Right lobe of liver (tissue), 6 donors: ENCODE measurements around the gene LAG3. TPM values are rescaled to one million over a fixed set of nuclear protein-coding genes. Genes with fewer than 3 reads are reported as not detected.

Experiments used
- ATAC-seq, 4 donors: fragments of 200-7000 bp; cut with Tn5 transposase; one replicate each; pipeline ENCODE4 v1.9.1; 2020; ENCODE audit warnings: mild to moderate bottlenecking in 4 of 4, moderate library complexity in 4 of 4
- DNase-seq, 3 donors: peaks; one replicate each; pipeline ENCODE4 v3.0.0-alpha.2; 2020
- H3K27ac ChIP-seq, 3 donors: fragments of 200-600 bp; one replicate each; pipeline ENCODE4 v1.8.0; 2022
- H3K27me3 ChIP-seq, 2 donors: fragments of 200-600 bp; one replicate each; pipeline ENCODE4 v1.8.0; 2022
- H3K36me3 ChIP-seq, 4 donors: fragments of 200-600 bp; sonication (generic) in 1 of 4; one replicate each; pipeline versions ENCODE4 v1.5.1 to v1.8.0; 2017 to 2022; ENCODE audit warnings: control low read depth in 1 of 4
- H3K4me1 ChIP-seq, 4 donors: fragments of 200-600 bp; sonication (generic) in 1 of 4; one replicate each; pipeline versions ENCODE4 v1.5.1 to v1.8.0; 2017 to 2022; ENCODE audit warnings: control low read depth in 1 of 4
- H3K4me3 ChIP-seq, 3 donors: fragments of 200-600 bp; one replicate each; pipeline ENCODE4 v1.8.0; 2022
- H3K9me3 ChIP-seq, 4 donors: fragments of 200-600 bp; sonication (generic) in 1 of 4; one replicate each; pipeline versions ENCODE4 v1.5.1 to v1.8.0; 2017 to 2022; ENCODE audit warnings: control low read depth in 1 of 4
- CTCF ChIP-seq, 4 donors: fragments of 200-600 bp in 3 of 4; fragments of 450-650 bp in 1 of 4; IDR thresholded peaks; one replicate each; pipeline versions ENCODE4 v1.5.1 to v1.8.0; 2016 to 2022; ENCODE audit warnings: antibody characterized with exemption in 4 of 4, mild to moderate bottlenecking in 2 of 4
- POLR2A ChIP-seq: fragments of 450-650 bp; IDR thresholded peaks from one replicate; pipeline ENCODE4 v1.6.1; 2017; ENCODE audit warnings: antibody characterized with exemption, mild to moderate bottlenecking
- WGBS: methylation state at CpG from one replicate; pipeline ENCODE4 v1.1.6; 2018; ENCODE audit warnings: low coverage, low lambda C conversion rate; ENCODE audit not compliant: insufficient coverage; ENCODE audit errors: missing lambda C conversion rate; 5-methylcytosine and 5-hydroxymethylcytosine counted together
- intact Hi-C, 2 donors: fragments of 100-400 bp; cut with DNase I; formaldehyde crosslinking; loops; one replicate each; pipeline versions ENCODE4 v1.11.2 to v1.14.1; 2022
- total RNA-seq, 6 experiments: library from RNA; depleted of rRNA in 2 of 6; stranded (reverse); fragments of >200 nt in 2 of 6; fragmentation: NEBNext Ultra II Directional in 3 of 6; extraction: Animal tissue kit (Norgen Biotek cat#: 25700) in 3 of 6; gene quantifications; one replicate each; pipeline versions ENCODE4 v1.1.0 to v1.2.4, GENCODE V29; 2016 to 2023
- donor health status: DM: no; HTN: yes; CAD: no.
- donor health status: DM: no; HTN: no; CAD: no.
- donor health status: DM: no; HTN: no; CAD: no.
- donor health status: DM: no; HTN: yes; CAD: no.
- donor health status: DM: no; HTN: yes; CAD: no.

Gene LAG3
- total RNA-seq, 6 experiments from 2014 or later, result 0.18 to 2.3 (median 1.4) TPM

GRCh38 chr12:6817662-6818157 is 45.4 kb downstream of the LAG3 start:
- TF ChIP-seq CTCF (IDR thresholded peaks at IDR 0.05) (no peak), POLR2A (no peak)
- no peak for DNase-seq
- peaks cover 0 to 5% (median 0%) of the 10 kb centered on the region in 4 donors for H3K4me1 ChIP-seq
- intact Hi-C loops, result no loop called here
- no peaks in the 10 kb centered on the region for H3K27me3 ChIP-seq
- no peak overlapping the region for H3K27ac ChIP-seq
- H3K4me3 ChIP-seq, result no peak overlapping the region
- no peaks in the 10 kb centered on the region for H3K36me3 ChIP-seq
- 83% methylated on average over 20 of the region's 20 CpGs for WGBS
- ATAC-seq, result no peak
- H3K9me3 ChIP-seq, result no peaks in the 10 kb centered on the region

- DNase-seq (no peak), ATAC-seq (peak; percentile 28 to 72 (median 59))
- TF ChIP-seq POLR2A (no peak), CTCF (IDR thresholded peaks at IDR 0.05) (no peak)
- Histone ChIP-seq H3K4me1 (peaks cover 0 to 5% (median 0%) of the 10 kb centered on the region in 4 donors), H3K27ac (peak overlapping the region in 1 of 3 donors; percentile 44), H3K27me3 (no peaks in the 10 kb centered on the region), H3K36me3 (no peaks in the 10 kb centered on the region), H3K9me3 (no peaks in the 10 kb centered on the region), H3K4me3 (peak overlapping the region in 1 of 3 donors; percentile 13)
- intact Hi-C loops, result no loop called here
- no CpG with 5 or more reads among the region's 10 CpGs for WGBS
Observed at GRCh38 chr12:6818222-6818621, 45.9 kb downstream of the LAG3 start.

GRCh38 chr12:6818645-6819044 is 46.3 kb downstream of the LAG3 start:
- intact Hi-C loops, result no loop called here
- no peaks in the 10 kb centered on the region for H3K9me3 ChIP-seq
- peak overlapping the region in 1 of 3 donors; percentile 44 for H3K27ac ChIP-seq
- WGBS, result 75% methylated on average over 5 of the region's 5 CpGs
- no peak for DNase-seq
- H3K27me3 ChIP-seq, result no peaks in the 10 kb centered on the region
- no peaks in the 10 kb centered on the region for H3K36me3 ChIP-seq
- H3K4me1 ChIP-seq, result peaks cover 0 to 5% (median 0%) of the 10 kb centered on the region in 4 donors
- peak overlapping the region in 1 of 3 donors; percentile 13 for H3K4me3 ChIP-seq
- TF ChIP-seq CTCF (IDR thresholded peaks at IDR 0.05) (no peak), POLR2A (no peak)
- ATAC-seq, result no peak

- no peak for TF ChIP-seq CTCF (IDR thresholded peaks at IDR 0.05)
- Histone ChIP-seq H3K4me1 (peaks cover 0 to 5% (median 0%) of the 10 kb centered on the region in 4 donors), H3K27ac (peak overlapping the region in 1 of 3 donors; percentile 5), H3K4me3 (no peak overlapping the region), H3K27me3 (no peaks in the 10 kb centered on the region), H3K9me3 (no peaks in the 10 kb centered on the region), H3K36me3 (no peaks in the 10 kb centered on the region)
- intact Hi-C loops, result no loop called here
- 76% methylated on average over 7 of the region's 13 CpGs for WGBS
- DNase-seq (no peak), ATAC-seq (no peak)
Observed at GRCh38 chr12:6819106-6820030, 47.0 kb downstream of the LAG3 start.
